Astrocyte of the spinal cord (primary cell): ENCODE results near the gene FRA10AC1.

Experiments
- DNase-seq: peaks from one replicate; pipeline ENCODE4 v3.0.0; 2011; ENCODE audit warnings: low read depth, low spot score
- H3K4me3 ChIP-seq: 2 replicates; pipeline ENCODE4 v1.5.1; 2011; ENCODE audit warnings: low read depth, mild to moderate bottlenecking, low read length, moderate library complexity
- in situ Hi-C: cut with HindIII; loops from 2 replicates; pipeline ENCODE4 v1.10.0; 2017; ENCODE audit warnings: low sequenced_read_pairs
- TF ChIP-seq, protein P1 (sequence below): IDR thresholded peaks from 2 replicates; pipeline ENCODE4 v1.5.1; 2012; ENCODE audit warnings: low read depth, mild to moderate bottlenecking, low read length, inconsistent platforms

FRA10AC1 gene

GRCh38 chr10:93718937-93719725 lies 16.7 kb upstream of the FRA10AC1 start:
- in situ Hi-C loops = no loop called here

DNA sequence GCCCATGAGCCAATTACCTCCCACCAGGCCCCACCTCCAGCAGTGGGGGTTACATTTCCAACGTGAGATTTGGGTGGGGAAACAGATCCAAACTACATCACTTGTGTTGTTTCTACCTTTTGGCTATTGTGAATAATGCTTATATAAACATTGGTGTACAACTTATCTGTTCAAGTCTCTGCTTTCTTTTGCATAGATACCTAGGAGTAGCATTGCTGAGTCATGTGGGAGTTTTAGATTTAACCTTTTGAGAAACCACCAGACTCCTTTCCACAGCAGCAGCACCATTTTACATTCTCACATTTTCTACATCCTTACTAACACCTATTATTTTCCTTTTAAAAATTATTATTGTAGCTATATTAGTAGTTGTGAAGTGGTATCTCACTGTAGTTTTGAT lies 14.4 kb upstream of the FRA10AC1 start:
- TF ChIP-seq, protein P1, sequence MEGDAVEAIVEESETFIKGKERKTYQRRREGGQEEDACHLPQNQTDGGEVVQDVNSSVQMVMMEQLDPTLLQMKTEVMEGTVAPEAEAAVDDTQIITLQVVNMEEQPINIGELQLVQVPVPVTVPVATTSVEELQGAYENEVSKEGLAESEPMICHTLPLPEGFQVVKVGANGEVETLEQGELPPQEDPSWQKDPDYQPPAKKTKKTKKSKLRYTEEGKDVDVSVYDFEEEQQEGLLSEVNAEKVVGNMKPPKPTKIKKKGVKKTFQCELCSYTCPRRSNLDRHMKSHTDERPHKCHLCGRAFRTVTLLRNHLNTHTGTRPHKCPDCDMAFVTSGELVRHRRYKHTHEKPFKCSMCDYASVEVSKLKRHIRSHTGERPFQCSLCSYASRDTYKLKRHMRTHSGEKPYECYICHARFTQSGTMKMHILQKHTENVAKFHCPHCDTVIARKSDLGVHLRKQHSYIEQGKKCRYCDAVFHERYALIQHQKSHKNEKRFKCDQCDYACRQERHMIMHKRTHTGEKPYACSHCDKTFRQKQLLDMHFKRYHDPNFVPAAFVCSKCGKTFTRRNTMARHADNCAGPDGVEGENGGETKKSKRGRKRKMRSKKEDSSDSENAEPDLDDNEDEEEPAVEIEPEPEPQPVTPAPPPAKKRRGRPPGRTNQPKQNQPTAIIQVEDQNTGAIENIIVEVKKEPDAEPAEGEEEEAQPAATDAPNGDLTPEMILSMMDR = no peak
- in situ Hi-C loops = no loop called here
- DNase-seq = no peak
- H3K4me3 ChIP-seq = no peak overlapping the region

More at GRCh38 chr10:93718937-93719725, 16.7 kb upstream of the FRA10AC1 start:
- H3K4me3 ChIP-seq = no peak overlapping the region
- TF ChIP-seq, protein P1 = no peak
- no peak for DNase-seq

GRCh38 chr10:93715345-93715744 lies 13.0 kb upstream of the FRA10AC1 start:
- no peak overlapping the region for H3K4me3 ChIP-seq
- in situ Hi-C loops = no loop called here
- DNase-seq = no peak
- TF ChIP-seq, protein P1 = no peak

DNA sequence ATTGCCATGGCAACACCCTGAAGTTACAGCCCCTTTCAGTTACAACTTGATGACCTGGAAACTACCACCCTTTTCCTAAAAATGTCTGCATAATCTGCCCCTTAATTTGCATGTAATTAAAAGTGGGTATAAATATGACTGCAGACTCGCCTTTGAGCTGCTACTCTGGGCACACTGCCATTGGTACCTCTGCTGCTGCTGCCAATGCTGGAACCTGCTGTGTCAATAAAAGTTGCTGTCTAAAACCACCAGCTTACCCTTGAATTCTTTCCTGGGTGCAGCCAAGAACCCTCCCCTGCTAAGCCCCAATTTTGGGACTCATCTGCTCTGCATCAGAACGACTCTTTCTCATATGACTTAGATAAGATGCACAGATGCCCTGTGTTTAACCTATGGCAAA lies 10.2 kb upstream of the FRA10AC1 start:
- H3K4me3 ChIP-seq = no peak overlapping the region
- in situ Hi-C loops = no loop called here
- DNase-seq = no peak
- TF ChIP-seq, protein P1 = no peak

DNA sequence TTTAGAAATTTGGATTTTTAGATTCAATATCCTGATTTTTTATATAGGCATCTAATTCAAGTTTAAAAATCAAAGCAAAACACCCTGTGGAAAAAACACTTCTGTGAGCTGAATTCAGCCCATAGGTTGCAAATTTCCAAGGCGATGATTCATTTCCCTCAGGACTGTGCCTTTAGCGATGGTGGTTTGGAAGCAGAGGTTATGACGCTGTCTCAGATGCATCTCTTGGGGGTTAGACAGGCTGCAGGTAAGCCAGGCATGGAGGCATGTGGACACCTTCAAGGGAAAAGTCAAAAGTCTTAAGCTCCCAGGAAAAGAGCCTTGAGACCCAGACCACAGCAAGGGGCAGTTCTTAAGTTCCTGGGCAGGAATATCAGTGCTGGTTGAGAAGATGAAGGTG lies 9.5 kb upstream of the FRA10AC1 start:
- H3K4me3 ChIP-seq = no peak overlapping the region
- TF ChIP-seq, protein P1 = no peak
- peak; percentile 4 for DNase-seq
- in situ Hi-C loops = no loop called here

DNA sequence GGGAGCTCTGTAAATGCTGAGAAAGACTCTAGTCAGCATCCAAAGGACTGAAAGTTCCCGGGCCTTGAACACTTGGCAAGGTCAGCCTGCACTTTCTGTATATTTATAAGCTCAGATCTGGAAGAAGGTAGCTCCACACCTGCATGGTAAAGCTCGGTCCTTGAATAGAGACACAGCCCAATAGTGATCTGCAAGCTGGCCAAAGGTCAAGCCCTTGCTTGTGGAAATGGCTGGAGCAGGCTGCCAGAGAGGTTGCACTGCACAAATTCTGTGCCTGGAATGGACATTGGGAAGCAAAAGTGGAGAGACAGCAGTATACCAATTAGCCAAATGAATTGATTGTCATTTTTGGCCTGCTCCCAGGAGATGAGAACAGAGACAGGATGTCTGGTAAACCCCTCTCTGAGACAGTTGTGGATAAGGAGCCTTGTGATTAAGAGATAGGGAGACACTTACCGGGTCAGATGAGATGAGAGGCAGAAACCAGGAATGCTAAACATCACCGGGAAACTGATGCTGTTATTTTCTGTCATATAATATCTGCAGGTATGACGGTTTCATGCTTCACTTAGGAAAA lies 8.0 kb upstream of the FRA10AC1 start:
- no peak for DNase-seq
- in situ Hi-C loops = no loop called here
- no peak overlapping the region for H3K4me3 ChIP-seq
- TF ChIP-seq, protein P1 = no peak
